GM12878 (cell line): ENCODE measurements around the gene SECTM1. TPM values are rescaled to one million over a fixed set of nuclear protein-coding genes. Genes with fewer than 3 reads are reported as not detected.

ENCODE experiments used
- ATAC-seq: fragments of 200-7000 bp; cut with Tn5 transposase; 3 replicates; pipeline ENCODE4 v1.9.1; 2020; ENCODE audit warnings: mild to moderate bottlenecking, moderate library complexity
- BruUV-seq: library from RNA; stranded (reverse); fragments of 400-500 nt; replicated peaks from 2 replicates; lab custom pipeline; 2021; lab: Mats Ljungman, UMichigan
- CTCF ChIA-PET: fragments of 300-600 bp; sonication (Branson Sonifier 250); formaldehyde crosslinking; extraction: SDS; loops from one replicate; lab custom pipeline; 2021; ENCODE audit warnings: inconsistent platforms; lab: Yijun Ruan, JAX
- POLR2A ChIA-PET: fragments of 350-600 bp; formaldehyde crosslinking; extraction: SDS; loops from one replicate; lab custom pipeline; 2021; ENCODE audit warnings: inconsistent platforms; lab: Charles Lee
- RAD21 ChIA-PET: fragments of 300-600 bp; sonication (Branson Sonifier 250); formaldehyde crosslinking; loops from one replicate; lab custom pipeline; 2023; ENCODE audit warnings: antibody characterized with exemption; ENCODE audit not compliant: unreplicated experiment; lab: Charles Lee
- SMC1A ChIA-PET: fragments of 300-600 bp; sonication (Branson Sonifier 250); formaldehyde crosslinking; loops from one replicate; lab custom pipeline; 2023; ENCODE audit not compliant: unreplicated experiment, uncharacterized antibody; lab: Charles Lee
- DNase-seq: peaks from one replicate; pipeline ENCODE4 v3.0.0-alpha.2; 2011; ENCODE audit warnings: low read depth, low spot score
- FAIRE-seq: peaks from 3 replicates; lab custom pipeline; 2011; peaks lifted over from hg19 to GRCh38; lab: Jason Lieb, UNC
- H2AFZ ChIP-seq: 2 replicates; pipeline ENCODE4 v1.6.0; 2011; ENCODE audit warnings: low read depth, low read length, control low read depth; ENCODE audit not compliant: control insufficient read depth
- H3K27ac ChIP-seq: 2 replicates; pipeline ENCODE4 v1.5.1; 2011; ENCODE audit warnings: control low read depth; ENCODE audit not compliant: control insufficient read depth, insufficient read depth
- H3K27me3 ChIP-seq, 2 experiments: replicated peaks in 1 of 2; 2 replicates each; pipeline versions ENCODE4 v1.6.0 to v1.6.1; 2011; ENCODE audit warnings: low read length in 1 of 2; ENCODE audit not compliant: control insufficient read depth in 2 of 2, insufficient read depth in 2 of 2
- H3K36me3 ChIP-seq, 2 experiments: 2 replicates each; pipeline ENCODE4 v1.5.1; 2011; ENCODE audit warnings: low read length in 1 of 2; ENCODE audit not compliant: control insufficient read depth in 2 of 2, insufficient read depth in 2 of 2
- H3K4me1 ChIP-seq: 2 replicates; pipeline ENCODE4 v1.6.1; 2011; ENCODE audit warnings: mild to moderate bottlenecking, low read length, moderate library complexity, mixed read lengths; ENCODE audit not compliant: control insufficient read depth, insufficient read depth
- H3K4me2 ChIP-seq: 2 replicates; pipeline ENCODE4 v1.6.0; 2011; ENCODE audit warnings: control low read depth; ENCODE audit not compliant: control insufficient read depth, insufficient read depth
- H3K4me3 ChIP-seq: fragments of 200-600 bp; sonication (generic); 2 replicates; pipeline ENCODE4 v1.5.1; 2016
- H3K79me2 ChIP-seq: 2 replicates; pipeline ENCODE4 v1.6.0; 2011; ENCODE audit warnings: low read length; ENCODE audit not compliant: control insufficient read depth, insufficient read depth
- H3K9ac ChIP-seq: 2 replicates; pipeline ENCODE4 v1.8.0; 2011; ENCODE audit warnings: low read length, control low read depth, mixed read lengths; ENCODE audit not compliant: control insufficient read depth, insufficient read depth
- H3K9me3 ChIP-seq: replicated peaks from 3 replicates; pipeline ENCODE4 v1.5.1; 2011; ENCODE audit warnings: mild to moderate bottlenecking, low read length; ENCODE audit not compliant: control insufficient read depth, insufficient read depth
- H4K20me1 ChIP-seq: 2 replicates; pipeline ENCODE4 v1.6.0; 2011; ENCODE audit not compliant: control insufficient read depth, insufficient read depth
- HDGF ChIP-seq: fragments of 450-650 bp; IDR thresholded peaks from 2 replicates; pipeline ENCODE4 v1.6.1; 2016; ENCODE audit warnings: antibody characterized with exemption
- MEF2A ChIP-seq: IDR thresholded peaks from 2 replicates; pipeline ENCODE4 v1.6.1; 2011; ENCODE audit warnings: low read depth, mild to moderate bottlenecking, low read length, moderate library complexity; ENCODE audit not compliant: insufficient read depth
- RBBP5 ChIP-seq: fragments of 200-600 bp; sonication (generic); conservative IDR thresholded peaks from 2 replicates; pipeline ENCODE4 v1.6.1; 2016
- RCOR1 ChIP-seq: conservative IDR thresholded peaks from 2 replicates; pipeline ENCODE4 v1.6.1; 2012; ENCODE audit warnings: low read depth, low read length, improper control_type of control experiment
- WGBS: methylation state at CpG from one replicate; pipeline ENCODE4 v1.1.6; 2016; ENCODE audit warnings: low lambda C conversion rate; ENCODE audit not compliant: insufficient replicate concordance, insufficient coverage; ENCODE audit errors: missing lambda C conversion rate; 5-methylcytosine and 5-hydroxymethylcytosine counted together
- in situ Hi-C: fragments of 300-500 bp; cut with MboI; formaldehyde crosslinking; loops from 9 replicates; pipeline ENCODE4 v1.14.3; 2018; ENCODE audit warnings: mixed read lengths
- intact Hi-C: fragments of 100-400 bp; cut with micrococcal nuclease; formaldehyde crosslinking; loops from one replicate; pipeline ENCODE4 v1.14.2; 2022; ENCODE audit not compliant: unreplicated experiment
- polyA plus RNA-seq, 11 experiments: library from polyadenylated mRNA; depleted of rRNA in 4 of 11; unstranded in 6 of 11; stranded (reverse) in 5 of 11; fragments of >200 nt; fragmentation: Nextera tagmentation in 4 of 11; fragmentation: Illumina TruSeq in 1 of 11; extraction: Ambion mirVana in 4 of 11; extraction: Trizol in 1 of 11; gene quantifications; 1 replicate in 1 of 11; 2 replicates in 10 of 11; pipeline versions ENCODE4 v1.2.1 to v1.2.3, GENCODE V29; 2011 to 2016; ENCODE audit warnings: inconsistent platforms in 2 of 11, missing spikeins in 2 of 11, low read depth in 1 of 11
- total RNA-seq, 4 experiments: library from RNA; depleted of rRNA in 3 of 4; stranded (reverse); fragments of >200 nt in 3 of 4; fragmentation: Illumina TruSeq in 1 of 4; extraction: Trizol in 1 of 4; gene quantifications; 2 replicates each; pipeline versions ENCODE4 v1.2.1 to v1.2.3, GENCODE V29; 2013 to 2021
- TF ChIP-seq, protein P1 (sequence below): IDR thresholded peaks from 2 replicates; pipeline ENCODE4 v1.6.1; 2011; ENCODE audit warnings: mild to moderate bottlenecking, low read depth, low read length, moderate library complexity; ENCODE audit not compliant: insufficient replicate concordance
- TF ChIP-seq, protein P2 (sequence below): IDR thresholded peaks from 2 replicates; pipeline ENCODE4 v1.6.1; 2012; ENCODE audit warnings: improper control_type of control experiment, low read depth, low read length; ENCODE audit not compliant: insufficient replicate concordance

Gene SECTM1
- total and polyA plus RNA-seq, 10 of the 15 experiments (the other 5 are each of a cell fraction or from before 2014, with no cell fraction given) = 0.10 to 0.13 (median 0.12) TPM; not detected in 7

DNA sequence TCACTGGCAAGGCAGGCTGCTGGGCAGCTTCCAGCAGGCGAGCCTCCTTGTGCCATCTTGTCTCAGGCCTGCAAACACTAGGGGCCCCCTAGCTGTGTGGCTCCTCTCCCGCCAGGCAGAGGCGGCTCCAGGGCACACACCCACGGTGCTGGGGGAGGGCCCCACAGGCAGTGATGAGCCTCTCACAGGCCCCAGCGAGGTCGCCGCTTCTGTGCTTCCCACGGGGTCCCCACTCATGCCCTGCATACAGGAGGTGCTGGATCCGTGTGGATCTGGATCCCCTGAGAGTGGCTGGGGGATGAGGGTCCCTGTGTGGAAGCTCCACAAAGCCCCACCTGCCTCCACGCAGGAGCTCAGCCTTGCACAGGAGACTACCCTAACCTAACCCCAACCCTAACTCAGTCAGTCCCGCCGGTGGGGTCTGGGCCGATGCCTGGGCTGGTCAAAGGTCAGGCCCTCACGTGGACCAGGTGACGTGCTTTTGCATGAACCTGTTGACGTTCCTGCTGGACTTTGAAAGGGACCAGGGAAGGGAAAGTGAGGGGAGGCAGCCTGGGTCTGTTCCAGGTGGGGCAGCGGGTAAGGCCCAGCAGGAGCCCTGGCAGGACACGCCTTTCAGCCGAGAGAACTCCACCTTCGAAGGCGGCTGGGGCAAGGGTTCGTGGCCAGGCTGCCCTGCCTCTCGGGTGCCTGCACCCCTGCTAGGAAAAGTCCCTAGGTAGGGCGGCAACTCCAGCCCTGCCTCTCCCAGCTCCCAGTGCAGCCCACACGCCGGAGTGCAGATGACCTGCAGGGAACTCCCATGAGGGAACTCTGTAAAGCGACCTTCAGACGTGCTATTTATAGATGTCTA is 5.2 kb downstream of the SECTM1 start:
- SMC1A ChIA-PET = no interaction called here
- Histone ChIP-seq H3K9ac (no peak overlapping the region), H4K20me1 (no peaks in the 10 kb centered on the region)

More for the DNA sequence above, 5.2 kb downstream of the SECTM1 start:
- ATAC-seq (no peak), FAIRE-seq (no peak), DNase-seq (no peak)
- Histone ChIP-seq H3K9me3 (no peaks in the 10 kb centered on the region; the same call in 2 of the 3 replicates), H3K27me3 (peaks cover 6 to 7% of the 10 kb centered on the region in 2 experiments; a peak in 3 of 4 replicates), H3K4me2 (no peak overlapping the region), H3K4me3 (no peak overlapping the region), H3K27ac (no peak overlapping the region), H3K79me2 (no peaks in the 10 kb centered on the region), H3K36me3 (no peaks in the 10 kb centered on the region), H2AFZ (no peak overlapping the region), H3K4me1 (peaks cover 4% of the 10 kb centered on the region)
- in situ Hi-C loops = no loop called here
- TF ChIP-seq, protein P1, sequence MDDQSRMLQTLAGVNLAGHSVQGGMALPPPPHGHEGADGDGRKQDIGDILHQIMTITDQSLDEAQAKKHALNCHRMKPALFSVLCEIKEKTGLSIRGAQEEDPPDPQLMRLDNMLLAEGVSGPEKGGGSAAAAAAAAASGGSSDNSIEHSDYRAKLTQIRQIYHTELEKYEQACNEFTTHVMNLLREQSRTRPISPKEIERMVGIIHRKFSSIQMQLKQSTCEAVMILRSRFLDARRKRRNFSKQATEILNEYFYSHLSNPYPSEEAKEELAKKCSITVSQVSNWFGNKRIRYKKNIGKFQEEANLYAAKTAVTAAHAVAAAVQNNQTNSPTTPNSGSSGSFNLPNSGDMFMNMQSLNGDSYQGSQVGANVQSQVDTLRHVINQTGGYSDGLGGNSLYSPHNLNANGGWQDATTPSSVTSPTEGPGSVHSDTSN = no peak
- TF ChIP-seq RBBP5 = no peak
- no peak for TF ChIP-seq RCOR1
- TF ChIP-seq, protein P2, sequence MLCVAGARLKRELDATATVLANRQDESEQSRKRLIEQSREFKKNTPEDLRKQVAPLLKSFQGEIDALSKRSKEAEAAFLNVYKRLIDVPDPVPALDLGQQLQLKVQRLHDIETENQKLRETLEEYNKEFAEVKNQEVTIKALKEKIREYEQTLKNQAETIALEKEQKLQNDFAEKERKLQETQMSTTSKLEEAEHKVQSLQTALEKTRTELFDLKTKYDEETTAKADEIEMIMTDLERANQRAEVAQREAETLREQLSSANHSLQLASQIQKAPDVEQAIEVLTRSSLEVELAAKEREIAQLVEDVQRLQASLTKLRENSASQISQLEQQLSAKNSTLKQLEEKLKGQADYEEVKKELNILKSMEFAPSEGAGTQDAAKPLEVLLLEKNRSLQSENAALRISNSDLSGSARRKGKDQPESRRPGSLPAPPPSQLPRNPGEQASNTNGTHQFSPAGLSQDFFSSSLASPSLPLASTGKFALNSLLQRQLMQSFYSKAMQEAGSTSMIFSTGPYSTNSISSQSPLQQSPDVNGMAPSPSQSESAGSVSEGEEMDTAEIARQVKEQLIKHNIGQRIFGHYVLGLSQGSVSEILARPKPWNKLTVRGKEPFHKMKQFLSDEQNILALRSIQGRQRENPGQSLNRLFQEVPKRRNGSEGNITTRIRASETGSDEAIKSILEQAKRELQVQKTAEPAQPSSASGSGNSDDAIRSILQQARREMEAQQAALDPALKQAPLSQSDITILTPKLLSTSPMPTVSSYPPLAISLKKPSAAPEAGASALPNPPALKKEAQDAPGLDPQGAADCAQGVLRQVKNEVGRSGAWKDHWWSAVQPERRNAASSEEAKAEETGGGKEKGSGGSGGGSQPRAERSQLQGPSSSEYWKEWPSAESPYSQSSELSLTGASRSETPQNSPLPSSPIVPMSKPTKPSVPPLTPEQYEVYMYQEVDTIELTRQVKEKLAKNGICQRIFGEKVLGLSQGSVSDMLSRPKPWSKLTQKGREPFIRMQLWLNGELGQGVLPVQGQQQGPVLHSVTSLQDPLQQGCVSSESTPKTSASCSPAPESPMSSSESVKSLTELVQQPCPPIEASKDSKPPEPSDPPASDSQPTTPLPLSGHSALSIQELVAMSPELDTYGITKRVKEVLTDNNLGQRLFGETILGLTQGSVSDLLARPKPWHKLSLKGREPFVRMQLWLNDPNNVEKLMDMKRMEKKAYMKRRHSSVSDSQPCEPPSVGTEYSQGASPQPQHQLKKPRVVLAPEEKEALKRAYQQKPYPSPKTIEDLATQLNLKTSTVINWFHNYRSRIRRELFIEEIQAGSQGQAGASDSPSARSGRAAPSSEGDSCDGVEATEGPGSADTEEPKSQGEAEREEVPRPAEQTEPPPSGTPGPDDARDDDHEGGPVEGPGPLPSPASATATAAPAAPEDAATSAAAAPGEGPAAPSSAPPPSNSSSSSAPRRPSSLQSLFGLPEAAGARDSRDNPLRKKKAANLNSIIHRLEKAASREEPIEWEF = no peak
- TF ChIP-seq MEF2A = no peak
- TF ChIP-seq HDGF = no peak
- WGBS = 25% methylated on average over 28 of the region's 28 CpGs
- CTCF ChIA-PET = no interaction called here
- intact Hi-C loops = no loop called here
- RAD21 ChIA-PET = no interaction called here
- BruUV-seq = no TSS peak
- POLR2A ChIA-PET = no interaction called here
